Measurements from ENCODE around the gene MCM5. TPM values are rescaled to one million over a fixed set of nuclear protein-coding genes. Genes with fewer than 3 reads are reported as not detected.

The MCM5 gene
- total RNA-seq, 3 donors from 2014 or later, result 18.5 to 45.2 (median 30.3) TPM

- no peaks in the 10 kb centered on the region for H3K36me3 ChIP-seq (ENCODE audit: low read depth)
- DNase-seq (no peak), ATAC-seq (no peak)
- no peaks in the 10 kb centered on the region for H3K9me3 ChIP-seq
- H3K4me3 ChIP-seq, result no peak overlapping the region
- intact Hi-C loops (cut with DNase I, micrococcal nuclease), result no loop called here
- no peaks in the 10 kb centered on the region for H3K4me1 ChIP-seq (ENCODE audit: low read depth)
- TF ChIP-seq CTCF (IDR thresholded peaks at IDR 0.05), result no peak
Measured at GRCh38 chr22:35462498-35463230, 62.7 kb downstream of the MCM5 start.

- H3K9me3 ChIP-seq, result no peaks in the 10 kb centered on the region
- no peak for DNase-seq
- H3K4me3 ChIP-seq, result no peak overlapping the region
- H3K4me1 ChIP-seq (ENCODE audit: low read depth), result peaks cover 4% of the 10 kb centered on the region
- no peak for ATAC-seq
- TF ChIP-seq CTCF (IDR thresholded peaks at IDR 0.05), result no peak
- intact Hi-C loops (cut with DNase I, micrococcal nuclease), result no loop called here
- no peaks in the 10 kb centered on the region for H3K36me3 ChIP-seq (ENCODE audit: low read depth)
Measured at GRCh38 chr22:35463231-35463933, 63.4 kb downstream of the MCM5 start.

GRCh38 chr22:35464399-35464798 is 64.5 kb downstream of the MCM5 start:
- DNase-seq, result no peak
- Histone ChIP-seq H3K36me3 (ENCODE audit: low read depth) (no peaks in the 10 kb centered on the region), H3K9me3 (no peaks in the 10 kb centered on the region), H3K4me1 (ENCODE audit: low read depth) (peaks cover 9% of the 10 kb centered on the region), H3K4me3 (no peak overlapping the region)
- no peak for ATAC-seq
- intact Hi-C loops (cut with DNase I, micrococcal nuclease), result no loop called here
- no peak for TF ChIP-seq CTCF (IDR thresholded peaks at IDR 0.05)

- DNase-seq (no peak), ATAC-seq (no peak)
- no peak for TF ChIP-seq CTCF (IDR thresholded peaks at IDR 0.05)
- intact Hi-C loops (cut with DNase I, micrococcal nuclease), result no loop called here
- no peak overlapping the region for H3K4me3 ChIP-seq
- H3K9me3 ChIP-seq, result no peaks in the 10 kb centered on the region
- H3K4me1 ChIP-seq (ENCODE audit: low read depth), result peaks cover 9% of the 10 kb centered on the region
- H3K36me3 ChIP-seq (ENCODE audit: low read depth), result no peaks in the 10 kb centered on the region
Measured at GRCh38 chr22:35465109-35465701, 65.3 kb downstream of the MCM5 start.

GRCh38 chr22:35467681-35468434 is 67.9 kb downstream of the MCM5 start:
- Histone ChIP-seq H3K4me3 (no peak overlapping the region), H3K4me1 (ENCODE audit: low read depth) (peaks cover 9% of the 10 kb centered on the region), H3K36me3 (ENCODE audit: low read depth) (no peaks in the 10 kb centered on the region), H3K9me3 (no peaks in the 10 kb centered on the region)
- intact Hi-C loops (cut with DNase I, micrococcal nuclease), result no loop called here
- DNase-seq (peak; percentile 68 to 83 (median 76)), ATAC-seq (peak; percentile 97)
- no peak for TF ChIP-seq CTCF (IDR thresholded peaks at IDR 0.05)

Data from mucosa of descending colon (tissue), 3 donors.